ENCODE results near the gene TEX11.
"Not testable (repeated sequence)": the region's sequence is repeated elsewhere in the genome, so short reads cannot be mapped to it uniquely, and the experiment has no call there.

TEX11 gene

GRCh38 chrX:70769659-70770227 is 138.8 kb downstream of the TEX11 start:
- no peak for DNase-seq (ENCODE audit: low read depth, low spot score)
- no peak overlapping the region for H3K27ac ChIP-seq

GRCh38 chrX:70762285-70762684 is 146.2 kb downstream of the TEX11 start:
- no peak for DNase-seq (ENCODE audit: low read depth, low spot score)
- no peak overlapping the region for H3K27ac ChIP-seq

GRCh38 chrX:70755850-70756249 is 152.7 kb downstream of the TEX11 start:
- no peak for DNase-seq (ENCODE audit: low read depth, low spot score)
- no peak overlapping the region for H3K27ac ChIP-seq

GRCh38 chrX:70754169-70754848 is 154.2 kb downstream of the TEX11 start:
- no peak for DNase-seq (ENCODE audit: low read depth, low spot score)
- H3K27ac ChIP-seq, result no peak overlapping the region

GRCh38 chrX:70733774-70734173 is 174.7 kb downstream of the TEX11 start:
- H3K27ac ChIP-seq; DNase-seq (ENCODE audit: low read depth, low spot score): not testable (repeated sequence)

GRCh38 chrX:70727961-70728360 is 180.6 kb downstream of the TEX11 start:
- not testable (repeated sequence) for H3K27ac ChIP-seq

GRCh38 chrX:70720721-70721120 is 187.8 kb downstream of the TEX11 start:
- DNase-seq (ENCODE audit: low read depth, low spot score), result no peak
- H3K27ac ChIP-seq, result no peak overlapping the region

More at GRCh38 chrX:70727961-70728360, 180.6 kb downstream of the TEX11 start:
- DNase-seq (ENCODE audit: low read depth, low spot score), result not testable (repeated sequence)

DNA sequence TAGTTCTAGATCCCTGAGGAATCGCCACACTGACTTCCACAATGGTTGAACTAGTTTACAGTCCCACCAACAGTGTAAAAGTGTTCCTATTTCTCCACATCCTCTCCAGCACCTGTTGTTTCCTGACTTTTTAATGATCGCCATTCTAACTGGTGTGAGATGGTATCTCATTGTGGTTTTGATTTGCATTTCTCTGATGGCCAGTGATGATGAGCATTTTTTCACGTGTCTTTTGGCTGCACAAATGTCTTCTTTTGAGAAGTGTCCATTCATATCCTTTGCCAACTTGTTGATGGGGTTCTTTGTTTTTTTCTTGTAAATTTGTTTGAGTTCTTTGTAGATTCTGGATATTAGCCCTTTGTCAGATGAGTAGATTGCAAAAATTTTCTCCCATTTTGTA is 197.2 kb downstream of the TEX11 start:
- not testable (repeated sequence) for H3K27ac ChIP-seq; DNase-seq (ENCODE audit: low read depth, low spot score)

GRCh38 chrX:70694339-70695122 is 214.0 kb downstream of the TEX11 start:
- no peak for DNase-seq (ENCODE audit: low read depth, low spot score)
- H3K27ac ChIP-seq, result no peak overlapping the region

DNA sequence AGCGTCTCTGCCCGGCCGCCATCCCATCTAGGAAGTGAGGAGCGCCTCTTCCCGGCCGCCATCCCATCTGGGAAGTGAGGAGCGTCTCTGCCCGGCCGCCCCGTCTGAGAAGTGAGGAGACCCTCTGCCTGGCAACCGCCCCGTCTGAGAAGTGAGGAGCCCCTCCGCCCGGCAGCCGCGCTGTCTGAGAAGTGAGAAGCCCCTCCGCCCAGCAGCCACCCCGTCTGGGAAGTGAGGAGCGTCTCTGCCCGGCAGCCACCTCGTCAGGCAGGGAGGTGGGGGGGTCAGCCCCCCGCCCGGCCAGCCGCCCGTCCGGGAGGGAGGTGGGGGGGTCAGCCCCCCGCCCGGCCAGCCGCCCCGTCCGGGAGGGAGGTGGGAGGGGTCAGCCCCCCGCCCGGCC is 229.1 kb downstream of the TEX11 start:
- not testable (repeated sequence) for DNase-seq (ENCODE audit: low read depth, low spot score)

DNA sequence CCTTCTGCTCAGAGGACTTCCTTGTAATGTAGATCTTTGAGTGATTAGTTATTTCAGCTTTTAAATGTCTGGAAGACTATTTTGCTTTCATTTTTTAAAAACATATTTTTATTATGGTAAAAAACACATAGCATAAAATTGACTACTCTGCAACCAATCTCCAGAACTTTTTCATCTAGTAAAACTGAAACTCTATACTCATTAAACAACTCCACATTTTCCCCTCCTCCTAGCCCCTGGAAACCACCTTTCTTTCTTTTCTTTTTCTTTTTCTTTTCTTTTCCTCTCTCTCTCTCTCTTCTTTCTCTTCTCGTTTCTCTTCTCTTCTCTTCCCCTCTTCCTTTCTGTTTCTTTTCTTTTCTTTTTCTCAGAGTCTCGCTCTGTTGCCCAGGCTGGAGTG is 233.2 kb downstream of the TEX11 start:
- DNase-seq (ENCODE audit: low read depth, low spot score), result no peak
- no peak overlapping the region for H3K27ac ChIP-seq

More for the DNA sequence above, 229.1 kb downstream of the TEX11 start:
- H3K27ac ChIP-seq, result not testable (repeated sequence)

DNA sequence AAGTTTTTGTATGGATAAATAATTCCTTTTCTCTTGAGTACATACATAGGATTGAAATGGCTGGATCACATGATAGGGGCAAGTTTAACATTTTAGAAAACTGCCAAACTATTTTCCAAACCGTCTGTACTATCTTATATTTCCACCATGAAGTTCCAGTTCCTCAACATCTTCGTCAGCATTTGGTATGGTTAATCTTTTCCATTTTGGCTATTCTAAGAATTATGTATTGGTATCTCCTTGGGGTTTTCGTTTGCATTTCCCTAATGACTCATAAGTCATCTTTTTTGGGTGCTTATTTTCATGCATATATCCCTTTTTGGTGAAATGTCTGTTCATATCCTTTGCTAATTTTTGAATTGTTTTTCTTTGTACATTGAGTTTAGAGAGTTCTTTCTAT is 236.2 kb downstream of the TEX11 start:
- DNase-seq (ENCODE audit: low read depth, low spot score), result no peak
- no peak overlapping the region for H3K27ac ChIP-seq

- H3K27ac ChIP-seq, result no peak overlapping the region
Measured at GRCh38 chrX:70669120-70669519, 239.4 kb downstream of the TEX11 start.

GRCh38 chrX:70664726-70665125 is 243.8 kb downstream of the TEX11 start:
- DNase-seq (ENCODE audit: low read depth, low spot score), result no peak
- no peak overlapping the region for H3K27ac ChIP-seq

More at GRCh38 chrX:70669120-70669519, 239.4 kb downstream of the TEX11 start:
- DNase-seq (ENCODE audit: low read depth, low spot score), result no peak

GRCh38 chrX:70661124-70661523 is 247.4 kb downstream of the TEX11 start:
- H3K27ac ChIP-seq; DNase-seq (ENCODE audit: low read depth, low spot score): not testable (repeated sequence)

DNA sequence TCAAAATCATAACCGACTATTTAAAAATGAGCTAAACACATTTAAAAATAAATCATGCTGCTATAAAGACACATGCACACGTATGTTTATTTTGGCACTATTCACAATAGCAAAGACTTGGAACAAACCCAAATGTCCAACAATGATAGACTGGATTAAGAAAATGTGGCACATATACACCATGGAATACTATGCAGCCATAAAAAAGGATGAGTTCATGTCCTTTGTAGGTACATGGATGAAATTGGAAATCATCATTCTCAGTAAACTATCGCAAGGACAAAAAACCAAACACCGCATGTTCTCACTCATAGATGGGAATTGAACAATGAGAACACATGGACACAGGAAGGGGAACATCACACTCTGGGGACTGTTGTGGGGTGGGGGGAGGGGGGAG is 251.0 kb downstream of the TEX11 start:
- not testable (repeated sequence) for H3K27ac ChIP-seq; DNase-seq (ENCODE audit: low read depth, low spot score)

DNA sequence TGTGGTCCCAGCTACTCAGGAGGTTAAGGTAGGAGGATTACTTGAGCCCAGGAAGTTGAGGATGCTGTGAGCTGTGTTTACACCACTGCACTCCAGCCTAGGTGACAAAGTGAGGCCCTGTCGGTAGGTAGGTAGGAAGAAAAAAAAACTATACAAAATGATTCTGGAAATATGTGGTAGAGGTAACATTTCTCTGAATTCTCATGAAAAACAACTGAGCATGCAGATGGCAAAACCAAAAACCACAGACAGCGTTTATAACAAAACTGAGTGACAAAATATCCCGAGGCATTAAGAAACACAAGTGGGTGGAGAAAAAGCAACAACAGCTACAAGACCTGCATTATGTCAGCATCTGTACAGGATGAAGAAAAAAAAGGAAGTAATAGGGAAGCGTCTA is 252.2 kb downstream of the TEX11 start:
- DNase-seq (ENCODE audit: low read depth, low spot score), result no peak
- no peak overlapping the region for H3K27ac ChIP-seq

DNA sequence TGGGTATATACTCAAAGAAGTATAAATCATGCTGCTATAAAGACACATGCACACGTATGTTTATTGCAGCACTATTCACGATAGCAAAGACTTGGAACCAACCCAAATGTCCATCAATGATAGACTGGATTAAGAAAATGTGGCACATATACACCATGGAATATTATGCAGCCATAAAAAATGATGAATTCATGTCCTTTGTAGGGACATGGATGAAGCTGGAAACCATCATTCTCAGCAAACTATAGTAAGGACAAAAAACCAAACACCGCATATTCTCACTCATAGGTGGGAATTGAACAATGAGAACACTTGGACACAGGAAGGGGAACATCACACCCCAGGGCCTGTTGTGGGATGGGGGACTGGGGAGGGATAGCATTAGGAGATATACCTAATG is 260.6 kb downstream of the TEX11 start:
- H3K27ac ChIP-seq; DNase-seq (ENCODE audit: low read depth, low spot score): not testable (repeated sequence)

DNA sequence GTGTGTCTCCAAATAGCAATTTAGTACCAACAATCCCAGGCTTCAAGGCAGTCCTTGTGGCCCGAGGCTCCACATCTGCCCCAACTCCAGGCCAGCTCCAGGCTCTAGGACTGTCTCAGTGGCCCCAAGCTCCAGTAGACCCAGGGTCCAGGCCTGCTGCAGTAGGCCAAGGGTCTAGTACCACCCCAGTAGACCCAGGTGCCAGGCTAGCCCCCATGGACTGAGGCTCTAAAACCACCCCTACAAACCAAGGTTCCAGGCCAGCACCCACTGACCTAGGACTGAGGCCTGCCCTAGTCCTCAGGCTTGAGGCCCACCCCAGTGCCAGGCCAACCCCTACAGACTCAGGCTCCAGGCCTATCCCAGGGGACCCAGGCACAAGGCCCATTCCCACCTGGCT is 272.3 kb downstream of the TEX11 start:
- DNase-seq (ENCODE audit: low read depth, low spot score), result no peak
- no peak overlapping the region for H3K27ac ChIP-seq

DNA sequence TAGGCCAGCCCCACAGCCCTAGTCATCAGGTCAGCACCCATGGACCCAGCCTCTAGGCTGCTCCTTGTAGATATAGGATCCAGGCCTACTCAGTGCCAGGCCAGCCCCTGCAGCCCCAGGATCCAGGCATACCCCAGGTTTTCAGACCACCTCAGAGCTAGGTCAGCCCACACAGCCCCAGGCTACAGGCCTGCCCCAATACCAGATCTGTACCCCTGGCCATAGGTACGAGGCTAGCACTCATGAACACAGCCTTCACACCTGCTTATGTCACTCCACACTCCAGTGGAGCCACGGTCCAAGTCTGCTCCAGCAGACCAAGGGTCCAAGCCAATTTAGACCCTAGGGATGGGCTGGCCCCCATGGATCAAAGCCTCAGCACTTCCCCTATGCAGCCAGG is 272.8 kb downstream of the TEX11 start:
- no peak overlapping the region for H3K27ac ChIP-seq
- DNase-seq (ENCODE audit: low read depth, low spot score), result no peak

DNA sequence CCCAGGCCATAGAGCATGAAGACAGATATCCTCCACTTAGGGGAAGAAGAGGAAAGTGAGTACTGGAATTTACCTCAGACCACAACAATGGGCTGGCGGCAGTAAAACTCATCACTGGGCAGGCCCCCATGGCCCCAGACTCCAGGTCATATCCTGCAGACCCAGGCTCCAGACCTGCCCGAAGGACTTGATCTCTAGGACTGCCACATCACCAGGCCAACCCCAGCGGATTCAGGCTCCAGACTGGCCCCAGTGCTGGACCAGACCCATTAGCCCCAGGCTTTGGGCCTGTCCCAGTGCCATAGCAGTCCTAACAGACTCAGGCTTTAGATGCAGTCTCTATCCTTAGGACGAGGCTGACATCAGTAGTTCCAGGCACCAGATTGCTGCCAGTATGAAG is 273.3 kb downstream of the TEX11 start:
- no peak for DNase-seq (ENCODE audit: low read depth, low spot score)
- H3K27ac ChIP-seq, result no peak overlapping the region

Data from epithelial cell of prostate (primary cell).